HG03575 (cell line): ENCODE measurements around the gene NBPF3.

Source experiments
- ATAC-seq: cut with Tn5 transposase; IDR thresholded peaks from one replicate; pipeline ENCODE4 v1.9.1; 2021; ENCODE audit not compliant: unreplicated experiment, insufficient number of reproducible peaks, low FRiP score; ENCODE audit errors: extremely low read depth

The NBPF3 gene

GRCh38 chr1:21531241-21531640 is 91.3 kb downstream of the NBPF3 start:
- ATAC-seq, result no peak

GRCh38 chr1:21532496-21532895 is 92.6 kb downstream of the NBPF3 start:
- ATAC-seq, result no peak

GRCh38 chr1:21532992-21533534 is 93.1 kb downstream of the NBPF3 start:
- ATAC-seq, result no peak

GRCh38 chr1:21534146-21534545 is 94.2 kb downstream of the NBPF3 start:
- no peak for ATAC-seq
